ENCODE results near the gene DMKN.

DMKN gene

GRCh38 chr19:35542209-35542608, 28.8 kb upstream of the DMKN start:
- TF ChIP-seq CTCF (conservative IDR thresholded peaks at IDR 0.05; ENCODE audit: low read depth, low read length): no peak
- no peak overlapping the region for H3K4me3 ChIP-seq (ENCODE audit: low read depth, low read length)
- no peak for DNase-seq (ENCODE audit: low read depth)

GRCh38 chr19:35540356-35540927, 27.0 kb upstream of the DMKN start:
- no peak overlapping the region for H3K4me3 ChIP-seq (ENCODE audit: low read depth, low read length)
- DNase-seq (ENCODE audit: low read depth): no peak
- TF ChIP-seq CTCF (conservative IDR thresholded peaks at IDR 0.05; ENCODE audit: low read depth, low read length): no peak

GRCh38 chr19:35539850-35540249, 26.4 kb upstream of the DMKN start:
- TF ChIP-seq CTCF (conservative IDR thresholded peaks at IDR 0.05; ENCODE audit: low read depth, low read length): no peak
- no peak for DNase-seq (ENCODE audit: low read depth)
- H3K4me3 ChIP-seq (ENCODE audit: low read depth, low read length): no peak overlapping the region

GRCh38 chr19:35539314-35539713, 25.9 kb upstream of the DMKN start:
- DNase-seq (ENCODE audit: low read depth): no peak
- no peak for TF ChIP-seq CTCF (conservative IDR thresholded peaks at IDR 0.05; ENCODE audit: low read depth, low read length)
- H3K4me3 ChIP-seq (ENCODE audit: low read depth, low read length): no peak overlapping the region

- TF ChIP-seq CTCF (conservative IDR thresholded peaks at IDR 0.05; ENCODE audit: low read depth, low read length): no peak
- no peak overlapping the region for H3K4me3 ChIP-seq (ENCODE audit: low read depth, low read length)
- DNase-seq (ENCODE audit: low read depth): no peak
These were observed 21.5 kb upstream of the DMKN start for GRCh38 chr19:35534803-35535480.

GRCh38 chr19:35533822-35534392, 20.5 kb upstream of the DMKN start:
- no peak for DNase-seq (ENCODE audit: low read depth)
- no peak for TF ChIP-seq CTCF (conservative IDR thresholded peaks at IDR 0.05; ENCODE audit: low read depth, low read length)

More at GRCh38 chr19:35533822-35534392, 20.5 kb upstream of the DMKN start:
- no peak overlapping the region for H3K4me3 ChIP-seq (ENCODE audit: low read depth, low read length)

Data from choroid plexus epithelial cell (primary cell).